Measurements from ENCODE around the gene APOBEC4. TPM values are rescaled to one million over a fixed set of nuclear protein-coding genes. Genes with fewer than 3 reads are reported as not detected.
A peak's percentile ranks its signal among the peaks of the same experiment; 100 is the strongest.
"Not testable (repeated sequence)": the region's sequence is repeated elsewhere in the genome, so short reads cannot be mapped to it uniquely, and the experiment has no call there.

Gene APOBEC4
- total RNA-seq, 1 donor from 2014 or later = 3.0 TPM

DNA sequence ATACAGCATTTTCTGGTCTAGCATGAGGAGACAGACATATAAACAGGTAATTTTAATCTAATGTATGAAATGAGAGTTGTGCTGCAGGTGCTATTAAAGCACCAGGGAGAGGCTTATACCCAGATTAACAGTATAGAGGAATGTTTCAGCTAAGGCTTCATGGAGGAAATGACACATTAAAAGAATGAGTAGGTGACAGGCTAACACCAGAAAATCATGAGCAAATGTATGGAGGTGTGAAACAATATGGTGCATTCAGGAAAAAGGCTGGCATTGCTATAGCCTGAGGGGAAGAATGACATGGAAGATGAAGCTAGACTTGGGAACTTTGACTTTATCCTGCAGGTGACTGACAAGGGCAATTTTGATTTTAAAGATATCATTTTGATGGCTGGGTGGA lies 24.6 kb downstream of the APOBEC4 start:
- no peak for ATAC-seq
- H3K36me3 ChIP-seq = peaks cover 80% of the 10 kb centered on the region
- H3K27ac ChIP-seq = no peak overlapping the region

DNA sequence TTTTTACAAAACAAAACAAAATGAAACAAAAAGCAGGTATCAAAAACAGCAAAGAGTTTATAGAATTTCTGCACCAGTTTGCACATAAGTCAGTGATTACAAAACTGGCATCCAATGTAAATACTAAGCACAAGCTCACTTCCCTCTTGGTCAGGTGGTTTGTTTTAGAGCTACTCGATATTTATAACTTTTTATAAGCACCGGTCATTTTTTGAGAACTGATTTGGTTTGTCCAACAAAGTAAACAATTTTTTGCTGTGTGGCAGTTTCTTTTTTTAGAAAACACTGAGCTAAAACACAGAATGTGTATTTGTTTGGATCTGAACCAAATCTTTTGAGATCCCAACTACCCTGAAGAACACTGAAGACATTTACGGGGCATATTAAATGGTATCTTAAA lies 26.9 kb downstream of the APOBEC4 start:
- peaks cover 73% of the 10 kb centered on the region for H3K4me1 ChIP-seq

More for the DNA sequence above, 24.6 kb downstream of the APOBEC4 start:
- no peaks in the 10 kb centered on the region for H3K9me3 ChIP-seq
- no peak for DNase-seq
- no peaks in the 10 kb centered on the region for H3K27me3 ChIP-seq (ENCODE audit: low read depth)
- no peak overlapping the region for H3K4me3 ChIP-seq
- H3K4me1 ChIP-seq = peaks cover 86% of the 10 kb centered on the region
- TF ChIP-seq, protein P1, sequence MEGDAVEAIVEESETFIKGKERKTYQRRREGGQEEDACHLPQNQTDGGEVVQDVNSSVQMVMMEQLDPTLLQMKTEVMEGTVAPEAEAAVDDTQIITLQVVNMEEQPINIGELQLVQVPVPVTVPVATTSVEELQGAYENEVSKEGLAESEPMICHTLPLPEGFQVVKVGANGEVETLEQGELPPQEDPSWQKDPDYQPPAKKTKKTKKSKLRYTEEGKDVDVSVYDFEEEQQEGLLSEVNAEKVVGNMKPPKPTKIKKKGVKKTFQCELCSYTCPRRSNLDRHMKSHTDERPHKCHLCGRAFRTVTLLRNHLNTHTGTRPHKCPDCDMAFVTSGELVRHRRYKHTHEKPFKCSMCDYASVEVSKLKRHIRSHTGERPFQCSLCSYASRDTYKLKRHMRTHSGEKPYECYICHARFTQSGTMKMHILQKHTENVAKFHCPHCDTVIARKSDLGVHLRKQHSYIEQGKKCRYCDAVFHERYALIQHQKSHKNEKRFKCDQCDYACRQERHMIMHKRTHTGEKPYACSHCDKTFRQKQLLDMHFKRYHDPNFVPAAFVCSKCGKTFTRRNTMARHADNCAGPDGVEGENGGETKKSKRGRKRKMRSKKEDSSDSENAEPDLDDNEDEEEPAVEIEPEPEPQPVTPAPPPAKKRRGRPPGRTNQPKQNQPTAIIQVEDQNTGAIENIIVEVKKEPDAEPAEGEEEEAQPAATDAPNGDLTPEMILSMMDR (IDR thresholded peaks at IDR 0.05) = no peak
- intact Hi-C loops (cut with DNase I) = no loop called here

DNA sequence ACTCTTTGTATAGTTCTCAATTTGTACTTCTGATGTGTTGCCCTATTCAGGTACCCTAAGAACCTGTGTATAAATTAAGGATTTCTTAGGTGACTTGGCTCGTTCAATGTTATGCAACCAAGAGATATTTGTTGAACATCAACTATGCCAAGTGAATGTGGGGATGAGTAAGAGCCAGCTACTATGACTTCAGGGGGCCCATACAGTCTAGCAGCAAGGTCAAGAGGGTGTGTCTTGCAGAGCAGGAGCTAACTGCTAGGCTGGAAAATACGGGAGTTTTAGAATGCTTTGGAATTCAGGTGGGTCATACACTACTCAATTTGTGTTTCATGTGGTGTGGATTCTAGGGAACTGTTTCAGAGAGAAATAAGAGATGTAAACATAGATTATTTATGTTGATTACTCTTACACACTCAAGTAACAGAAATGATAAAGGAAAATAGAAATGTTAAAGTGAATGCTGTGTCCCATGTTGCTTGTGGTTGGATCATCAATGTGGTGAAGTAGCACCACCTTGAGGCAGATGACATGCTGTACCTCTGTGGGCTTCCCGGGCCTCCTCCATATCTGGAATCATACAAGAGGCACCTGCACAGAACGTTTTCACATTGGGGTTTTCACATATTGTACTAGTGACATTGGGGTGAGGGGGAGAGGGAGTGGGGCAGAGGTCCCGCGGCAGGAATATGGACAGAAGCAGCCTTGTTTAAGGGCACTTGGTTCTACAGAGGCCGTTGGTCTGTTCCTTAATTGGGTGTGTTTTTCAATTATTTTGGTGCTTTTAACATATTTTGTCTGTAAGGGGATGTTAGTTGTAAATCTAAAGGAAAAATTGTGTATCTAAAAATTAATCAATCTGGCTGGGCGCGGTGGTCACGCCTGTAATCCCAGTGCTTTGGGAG lies 30.0 kb downstream of the APOBEC4 start:
- Histone ChIP-seq H3K36me3 (peaks cover 44% of the 10 kb centered on the region), H3K27ac (no peak overlapping the region), H3K27me3 (ENCODE audit: low read depth) (no peaks in the 10 kb centered on the region), H3K4me3 (no peak overlapping the region), H3K9me3 (no peaks in the 10 kb centered on the region), H3K4me1 (peaks cover 44% of the 10 kb centered on the region)
- TF ChIP-seq, protein P1 (IDR thresholded peaks at IDR 0.05) = peak; percentile 69
- peak; percentile 53 for DNase-seq
- ATAC-seq = peak; percentile 93 to 94
- intact Hi-C loops (cut with DNase I) = no loop called here

More for the DNA sequence above, 26.9 kb downstream of the APOBEC4 start:
- H3K27me3 ChIP-seq (ENCODE audit: low read depth); DNase-seq; H3K9me3 ChIP-seq; intact Hi-C loops (cut with DNase I): not testable (repeated sequence)
- peaks cover 74% of the 10 kb centered on the region for H3K36me3 ChIP-seq
- H3K27ac ChIP-seq = peak overlapping the region; percentile 14
- H3K4me3 ChIP-seq = peak overlapping the region; percentile 10
- peak in 1 of 2 donors; percentile 57 for ATAC-seq

DNA sequence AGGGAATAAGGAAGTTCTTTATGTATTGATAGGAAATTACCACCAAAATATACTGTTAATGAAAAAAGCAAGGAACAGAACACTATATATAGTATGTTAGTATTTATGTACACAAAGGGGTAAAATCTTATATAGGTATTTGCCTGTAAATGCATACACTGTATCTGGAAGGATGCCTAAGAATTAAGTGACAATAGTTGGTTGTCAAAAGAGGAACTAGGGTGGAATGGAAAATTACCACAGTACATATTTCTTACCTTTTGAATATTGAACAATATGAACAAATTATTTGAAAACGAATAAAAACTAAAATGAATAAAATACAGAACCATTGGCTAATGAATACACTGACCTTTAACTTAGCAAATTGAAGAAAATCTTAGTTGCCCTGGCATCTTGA lies 31.1 kb downstream of the APOBEC4 start:
- Histone ChIP-seq H3K4me1 (peaks cover 36% of the 10 kb centered on the region), H3K27me3 (ENCODE audit: low read depth) (no peaks in the 10 kb centered on the region), H3K4me3 (no peak overlapping the region), H3K9me3 (no peaks in the 10 kb centered on the region), H3K27ac (no peak overlapping the region), H3K36me3 (peaks cover 33% of the 10 kb centered on the region)
- ATAC-seq = no peak
- DNase-seq = no peak
- TF ChIP-seq, protein P1 (IDR thresholded peaks at IDR 0.05) = no peak
- intact Hi-C loops (cut with DNase I) = no loop called here

DNA sequence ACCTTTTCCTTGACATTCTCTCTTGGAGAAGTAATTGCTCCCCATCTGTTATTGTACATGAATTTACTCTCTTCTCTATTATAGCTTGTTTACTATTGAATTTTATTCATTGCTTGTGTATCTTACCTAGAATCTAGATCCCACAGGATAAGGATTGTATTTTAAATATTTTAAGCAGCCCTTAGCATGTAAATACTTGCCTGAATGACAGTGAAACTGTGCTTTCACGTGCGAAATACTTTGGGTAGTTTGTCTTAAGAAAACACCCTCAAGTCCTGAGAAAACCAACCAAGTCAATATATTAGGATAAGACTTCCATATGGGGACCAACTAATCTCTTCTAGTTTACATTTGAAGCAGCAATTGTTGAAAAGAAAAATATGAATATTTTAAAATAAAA lies 32.8 kb downstream of the APOBEC4 start:
- peaks cover 18% of the 10 kb centered on the region for H3K36me3 ChIP-seq
- H3K9me3 ChIP-seq = no peaks in the 10 kb centered on the region
- no peak overlapping the region for H3K27ac ChIP-seq
- H3K27me3 ChIP-seq (ENCODE audit: low read depth) = no peaks in the 10 kb centered on the region
- intact Hi-C loops (cut with DNase I) = no loop called here
- H3K4me3 ChIP-seq = no peak overlapping the region
- TF ChIP-seq, protein P1 (IDR thresholded peaks at IDR 0.05) = no peak
- DNase-seq = no peak
- ATAC-seq = no peak
- peaks cover 19% of the 10 kb centered on the region for H3K4me1 ChIP-seq

DNA sequence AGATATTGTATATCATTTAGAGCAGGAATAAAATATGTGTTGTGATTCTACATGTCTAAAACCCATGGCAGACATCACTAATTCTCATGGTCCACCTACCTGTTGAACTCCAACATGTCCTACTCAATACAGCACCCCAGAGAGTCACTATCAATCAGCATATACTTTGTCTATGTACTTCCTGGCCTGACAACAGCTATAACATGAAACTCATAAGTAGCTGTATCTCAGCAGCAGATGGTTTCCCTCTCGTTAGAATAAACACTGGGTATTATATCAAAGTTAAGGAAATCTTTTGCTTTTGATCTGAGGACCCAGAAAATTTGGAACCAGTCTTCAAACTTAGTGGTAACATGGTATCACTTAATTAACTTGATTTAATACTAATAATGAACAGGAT lies 33.3 kb downstream of the APOBEC4 start:
- TF ChIP-seq, protein P1 (IDR thresholded peaks at IDR 0.05) = no peak
- ATAC-seq = no peak

DNA sequence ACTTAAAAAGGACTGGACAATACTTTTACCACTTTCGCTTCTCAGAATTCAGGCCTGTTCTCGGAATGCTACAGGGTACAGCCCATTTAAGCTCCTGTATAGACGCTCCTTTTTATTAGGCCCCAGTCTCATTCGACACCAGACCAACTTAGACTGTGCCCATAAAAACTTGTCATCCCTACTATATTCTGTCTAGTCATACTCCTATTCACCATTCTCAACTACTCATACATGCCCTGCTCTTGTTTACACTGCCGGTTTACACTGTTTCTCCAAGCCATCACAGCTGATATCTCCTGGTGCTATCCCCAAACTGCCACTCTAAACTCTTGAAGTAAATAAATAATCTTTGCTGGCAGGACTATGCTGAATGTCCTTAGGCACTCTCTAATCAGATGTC lies 34.9 kb downstream of the APOBEC4 start:
- H3K27me3 ChIP-seq (ENCODE audit: low read depth); H3K4me3 ChIP-seq; H3K27ac ChIP-seq; H3K9me3 ChIP-seq; DNase-seq; H3K36me3 ChIP-seq; intact Hi-C loops (cut with DNase I); ATAC-seq: not testable (repeated sequence)
- H3K4me1 ChIP-seq = peaks cover 10% of the 10 kb centered on the region

More for the DNA sequence above, 33.3 kb downstream of the APOBEC4 start:
- H3K27me3 ChIP-seq (ENCODE audit: low read depth) = no peaks in the 10 kb centered on the region
- intact Hi-C loops (cut with DNase I) = no loop called here
- no peak overlapping the region for H3K4me3 ChIP-seq
- no peaks in the 10 kb centered on the region for H3K9me3 ChIP-seq
- H3K27ac ChIP-seq = no peak overlapping the region
- DNase-seq = no peak
- peaks cover 13% of the 10 kb centered on the region for H3K4me1 ChIP-seq
- peaks cover 12% of the 10 kb centered on the region for H3K36me3 ChIP-seq

DNA sequence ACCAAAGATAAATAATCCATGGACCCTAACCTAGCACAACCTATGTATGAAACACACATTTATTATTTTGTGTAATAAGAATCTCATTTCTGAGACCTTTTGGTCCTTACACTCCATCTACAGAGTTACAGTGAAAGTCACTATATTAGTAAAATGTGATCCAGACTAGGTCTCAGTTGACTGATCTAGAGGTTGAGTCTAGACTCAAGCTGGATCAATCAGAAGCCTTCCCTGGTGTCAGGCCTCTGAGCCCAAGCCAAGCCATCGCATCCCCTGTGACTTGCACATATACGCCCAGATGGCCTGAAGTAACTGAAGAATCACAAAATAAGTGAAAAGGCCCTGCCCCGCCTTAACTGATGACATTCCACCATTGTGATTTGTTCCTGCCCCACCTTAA lies 40.1 kb downstream of the APOBEC4 start:
- H3K36me3 ChIP-seq; H3K9me3 ChIP-seq; ATAC-seq; H3K4me3 ChIP-seq; H3K27me3 ChIP-seq (ENCODE audit: low read depth); DNase-seq; intact Hi-C loops (cut with DNase I); H3K27ac ChIP-seq: not testable (repeated sequence)
- H3K4me1 ChIP-seq = peaks cover 27% of the 10 kb centered on the region
